ENCODE results near the gene LEO1. TPM values are rescaled to one million over a fixed set of nuclear protein-coding genes. Genes with fewer than 3 reads are reported as not detected.

The LEO1 gene
- total RNA-seq, 1 donor from 2014 or later: 9.0 TPM

Other genes with a start within 250 kb of the LEO1 start
- gene LYSMD2, start 234.1 kb downstream of the LEO1 start, total RNA-seq: 4.7 TPM
- 9.2 TPM for gene TMOD2, start 220.2 kb downstream of the LEO1 start, total RNA-seq
- gene TMOD3, start 142.1 kb downstream of the LEO1 start, total RNA-seq: 19.9 TPM
- 17.9 TPM for gene MAPK6, start 47.4 kb upstream of the LEO1 start, total RNA-seq
- gene BCL2L10, start 141.0 kb upstream of the LEO1 start, total RNA-seq: not detected
- gene GNB5, start 219.6 kb upstream of the LEO1 start, total RNA-seq: 10.1 TPM